SK-N-SH treated with all-trans-retinoic acid at 6 μM for 48 hours (cell line): ENCODE measurements around the gene GALNT7.
A peak's percentile ranks its signal among the peaks of the same experiment; 100 is the strongest.

ENCODE experiments used
- ATAC-seq: fragments of 200-7000 bp; cut with Tn5 transposase; 3 replicates; pipeline ENCODE4 v1.9.1; 2020; ENCODE audit warnings: mild to moderate bottlenecking, moderate library complexity
- ARNTL ChIP-seq: fragments of 450-650 bp; formaldehyde crosslinking; IDR thresholded peaks from 2 replicates; pipeline ENCODE4 v1.5.0; 2020; ENCODE audit warnings: low read depth, mild to moderate bottlenecking, moderate library complexity, borderline replicate concordance
- BACH2 ChIP-seq: fragments of 250-450 bp; sonication (Bioruptor Pico); IDR thresholded peaks from 2 replicates; pipeline ENCODE4 v1.9.0; 2021; ENCODE audit warnings: mild to moderate bottlenecking, borderline replicate concordance
- CREB5 ChIP-seq: fragments of 250-450 bp; sonication (Bioruptor Pico); IDR thresholded peaks from 2 replicates; pipeline ENCODE4 v1.5.1; 2020; ENCODE audit warnings: low read depth, mild to moderate bottlenecking, moderate library complexity
- CSDC2 ChIP-seq: fragments of 250-450 bp; sonication (Bioruptor Pico); IDR thresholded peaks from 2 replicates; pipeline ENCODE4 v1.5.0; 2020; ENCODE audit warnings: mild to moderate bottlenecking, moderate library complexity
- ESRRG ChIP-seq: fragments of 250-450 bp; sonication (Bioruptor Pico); IDR thresholded peaks from 2 replicates; pipeline ENCODE4 v1.6.1; 2021; ENCODE audit warnings: mild to moderate bottlenecking
- GLIS3 ChIP-seq: fragments of 250-450 bp; sonication (Bioruptor Pico); IDR thresholded peaks from 2 replicates; pipeline ENCODE4 v1.5.0; 2020; ENCODE audit warnings: mild to moderate bottlenecking, moderate library complexity
- ISL1 ChIP-seq: fragments of 250-450 bp; sonication (Bioruptor Pico); IDR thresholded peaks from 2 replicates; pipeline ENCODE4 v2.1.2; 2022; ENCODE audit warnings: mild to moderate bottlenecking, moderate library complexity
- OSR1 ChIP-seq: fragments of 250-450 bp; sonication (Bioruptor Pico); IDR thresholded peaks from 2 replicates; pipeline ENCODE4 v1.8.0; 2022; ENCODE audit warnings: moderate library complexity, mild to moderate bottlenecking, inconsistent platforms
- POU6F1 ChIP-seq: fragments of 250-450 bp; sonication (Bioruptor Pico); IDR thresholded peaks from 2 replicates; pipeline ENCODE4 v1.8.0; 2021; ENCODE audit warnings: low read depth, mild to moderate bottlenecking, moderate library complexity, borderline replicate concordance
- PPARA ChIP-seq: fragments of 250-450 bp; sonication (Bioruptor Pico); IDR thresholded peaks from 2 replicates; pipeline ENCODE4 v1.5.0; 2020; ENCODE audit warnings: mild to moderate bottlenecking, borderline replicate concordance
- RARB ChIP-seq: fragments of 250-450 bp; sonication (Bioruptor Pico); IDR thresholded peaks from 2 replicates; pipeline ENCODE4 v1.8.0; 2021; ENCODE audit warnings: mild to moderate bottlenecking, moderate library complexity
- SNAI2 ChIP-seq: fragments of 250-450 bp; sonication (Bioruptor Pico); IDR thresholded peaks from 2 replicates; pipeline ENCODE4 v1.5.0; 2020; ENCODE audit warnings: mild to moderate bottlenecking, moderate library complexity
- TCF4 ChIP-seq: fragments of 250-450 bp; sonication (Bioruptor Pico); IDR thresholded peaks from 2 replicates; pipeline ENCODE4 v1.8.0; 2021; ENCODE audit warnings: mild to moderate bottlenecking, moderate library complexity, borderline replicate concordance
- TOX ChIP-seq: fragments of 250-450 bp; sonication (Bioruptor Pico); IDR thresholded peaks from 2 replicates; pipeline ENCODE4 v1.8.0; 2021; ENCODE audit warnings: mild to moderate bottlenecking, moderate library complexity, borderline replicate concordance
- TSHZ2 ChIP-seq: fragments of 250-450 bp; sonication (Bioruptor Pico); IDR thresholded peaks from 2 replicates; pipeline ENCODE4 v1.5.0; 2020; ENCODE audit warnings: mild to moderate bottlenecking, moderate library complexity
- ZC3H10 ChIP-seq: fragments of 250-450 bp; sonication (Bioruptor Pico); IDR thresholded peaks from 2 replicates; pipeline ENCODE4 v1.5.1; 2021; ENCODE audit warnings: mild to moderate bottlenecking, moderate library complexity
- ZFP30 ChIP-seq: fragments of 450-650 bp; formaldehyde crosslinking; IDR thresholded peaks from 2 replicates; pipeline ENCODE4 v1.5.0; 2022; ENCODE audit warnings: mild to moderate bottlenecking, moderate library complexity
- ZNF70 ChIP-seq: fragments of 450-650 bp; formaldehyde crosslinking; IDR thresholded peaks from 2 replicates; pipeline ENCODE4 v1.5.0; 2020; ENCODE audit warnings: mild to moderate bottlenecking, moderate library complexity

GALNT7 gene

GRCh38 chr4:173134426-173134825 is 34.2 kb upstream of the GALNT7 start:
- ATAC-seq: no peak
- no peak for TF ChIP-seq ZC3H10 (CRISPR knock-in tag)
- no peak for TF ChIP-seq SNAI2 (CRISPR knock-in tag)
- TF ChIP-seq TOX (CRISPR knock-in tag): no peak
- no peak for TF ChIP-seq ESRRG (CRISPR knock-in tag)
- no peak for TF ChIP-seq CSDC2
- TF ChIP-seq, all 23 proteins: peak for 0

- TF ChIP-seq TOX (CRISPR knock-in tag) (no peak), OSR1 (CRISPR knock-in tag) (no peak), BACH2 (no peak), RARB (CRISPR knock-in tag) (no peak), GLIS3 (CRISPR knock-in tag) (no peak), TCF4 (CRISPR knock-in tag) (no peak), ISL1 (CRISPR knock-in tag) (no peak), ZNF70 (CRISPR knock-in tag) (no peak), PPARA (no peak), ARNTL (no peak), TSHZ2 (CRISPR knock-in tag) (no peak), ESRRG (CRISPR knock-in tag) (no peak), ZFP30 (CRISPR knock-in tag) (no peak), POU6F1 (CRISPR knock-in tag) (no peak), CSDC2 (no peak)
- ATAC-seq: peak; percentile 55; the same call in 1 of the 3 replicates
These were observed 33.3 kb upstream of the GALNT7 start for GRCh38 chr4:173135241-173135847.

- TF ChIP-seq GLIS3 (CRISPR knock-in tag): no peak
- TF ChIP-seq ESRRG (CRISPR knock-in tag): no peak
- no peak for TF ChIP-seq TCF4 (CRISPR knock-in tag)
- no peak for TF ChIP-seq RARB (CRISPR knock-in tag)
- TF ChIP-seq CREB5: no peak
- TF ChIP-seq OSR1 (CRISPR knock-in tag): no peak
- TF ChIP-seq TOX (CRISPR knock-in tag): no peak
- TF ChIP-seq TSHZ2 (CRISPR knock-in tag): no peak
- no peak for TF ChIP-seq CSDC2
- TF ChIP-seq, all 23 proteins: peak for 0
These were observed 30.0 kb upstream of the GALNT7 start for GRCh38 chr4:173138624-173139023.

GRCh38 chr4:173139561-173139960 is 29.1 kb upstream of the GALNT7 start:
- ATAC-seq: no peak
- TF ChIP-seq ESRRG (CRISPR knock-in tag): no peak
- no peak for TF ChIP-seq RARB (CRISPR knock-in tag)
- TF ChIP-seq, all 23 proteins: peak for 0

More at GRCh38 chr4:173138624-173139023, 30.0 kb upstream of the GALNT7 start:
- no peak for ATAC-seq
